Thyroid gland (tissue), 4 donors: ENCODE results near the gene RGCC.

Experiments
- POLR2A ChIP-seq, 2 donors: fragments of 450-650 bp; IDR thresholded peaks; one replicate each; pipeline ENCODE4 v1.6.1; 2017; ENCODE audit warnings: antibody characterized with exemption in 2 of 2, mild to moderate bottlenecking in 2 of 2, moderate library complexity in 1 of 2
- TF ChIP-seq, protein P1 (sequence below), 6 experiments: fragments of 200-600 bp in 3 of 6; fragments of 450-650 bp in 3 of 6; sonication (generic) in 3 of 6; IDR thresholded peaks; one replicate each; pipeline ENCODE4 v1.5.1; 2016 to 2019; ENCODE audit warnings: antibody characterized with exemption in 6 of 6, mild to moderate bottlenecking in 2 of 6, inconsistent platforms in 1 of 6, moderate library complexity in 1 of 6

- TF ChIP-seq, protein P1, sequence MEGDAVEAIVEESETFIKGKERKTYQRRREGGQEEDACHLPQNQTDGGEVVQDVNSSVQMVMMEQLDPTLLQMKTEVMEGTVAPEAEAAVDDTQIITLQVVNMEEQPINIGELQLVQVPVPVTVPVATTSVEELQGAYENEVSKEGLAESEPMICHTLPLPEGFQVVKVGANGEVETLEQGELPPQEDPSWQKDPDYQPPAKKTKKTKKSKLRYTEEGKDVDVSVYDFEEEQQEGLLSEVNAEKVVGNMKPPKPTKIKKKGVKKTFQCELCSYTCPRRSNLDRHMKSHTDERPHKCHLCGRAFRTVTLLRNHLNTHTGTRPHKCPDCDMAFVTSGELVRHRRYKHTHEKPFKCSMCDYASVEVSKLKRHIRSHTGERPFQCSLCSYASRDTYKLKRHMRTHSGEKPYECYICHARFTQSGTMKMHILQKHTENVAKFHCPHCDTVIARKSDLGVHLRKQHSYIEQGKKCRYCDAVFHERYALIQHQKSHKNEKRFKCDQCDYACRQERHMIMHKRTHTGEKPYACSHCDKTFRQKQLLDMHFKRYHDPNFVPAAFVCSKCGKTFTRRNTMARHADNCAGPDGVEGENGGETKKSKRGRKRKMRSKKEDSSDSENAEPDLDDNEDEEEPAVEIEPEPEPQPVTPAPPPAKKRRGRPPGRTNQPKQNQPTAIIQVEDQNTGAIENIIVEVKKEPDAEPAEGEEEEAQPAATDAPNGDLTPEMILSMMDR (IDR thresholded peaks at IDR 0.05) = no peak
- TF ChIP-seq POLR2A (IDR thresholded peaks at IDR 0.05) = no peak
These were observed 48.0 kb downstream of the RGCC start for GRCh38 chr13:41505209-41505835.
